GM12891 (cell line): Measurements from ENCODE around the gene CFAP410.

Experiments
- DNase-seq: peaks from one replicate; pipeline ENCODE4 v3.0.0; 2011; ENCODE audit warnings: low spot score; ENCODE audit not compliant: insufficient read length
- FAIRE-seq: peaks from 2 replicates; lab custom pipeline; 2011; peaks lifted over from hg19 to GRCh38; lab: Jason Lieb, UNC
- PAX5 ChIP-seq: IDR thresholded peaks from 2 replicates; pipeline ENCODE4 v1.6.1; 2011; ENCODE audit warnings: low read length, moderate library complexity, mild to moderate bottlenecking; ENCODE audit not compliant: insufficient read depth, severe bottlenecking
- POLR2A ChIP-seq: IDR thresholded peaks from 2 replicates; pipeline ENCODE4 v1.6.1; 2011; ENCODE audit warnings: low read depth, low read length, control low read depth
- POLR2AphosphoS5 ChIP-seq: IDR thresholded peaks from 2 replicates; pipeline ENCODE4 v1.6.1; 2011; ENCODE audit warnings: low read depth, low read length, control low read depth
- POU2F2 ChIP-seq: IDR thresholded peaks from 2 replicates; pipeline ENCODE4 v1.6.1; 2011; ENCODE audit warnings: low read depth, mild to moderate bottlenecking, control low read depth, low read length, moderate library complexity
- SPI1 ChIP-seq: IDR thresholded peaks from 2 replicates; pipeline ENCODE4 v1.6.1; 2011; ENCODE audit warnings: low read depth, low read length, control low read depth
- TAF1 ChIP-seq: IDR thresholded peaks from 2 replicates; pipeline ENCODE4 v1.6.1; 2011; ENCODE audit warnings: low read depth, low read length, control low read depth

CFAP410 gene

DNA sequence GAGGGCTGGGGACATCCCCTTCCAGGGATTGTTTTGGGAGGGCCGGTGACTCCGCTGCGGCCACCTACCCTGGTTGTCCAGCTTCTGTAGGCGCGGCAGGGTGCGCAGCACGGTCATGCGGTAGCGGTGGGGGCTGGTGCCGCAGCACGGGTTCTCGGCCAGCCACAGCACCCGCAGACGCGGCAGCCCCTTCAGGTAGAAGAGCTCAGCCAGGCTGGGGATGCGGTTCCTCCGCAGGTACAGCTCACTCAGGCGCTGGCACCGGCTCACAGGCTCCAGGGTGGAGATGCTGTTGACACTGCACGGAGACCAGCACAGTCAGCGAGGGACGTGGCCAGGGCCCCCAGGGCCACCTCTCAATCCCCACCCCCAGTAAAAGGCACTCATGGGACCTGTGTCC, 6.2 kb downstream of the CFAP410 start:
- DNase-seq: no peak
- FAIRE-seq: no peak

DNA sequence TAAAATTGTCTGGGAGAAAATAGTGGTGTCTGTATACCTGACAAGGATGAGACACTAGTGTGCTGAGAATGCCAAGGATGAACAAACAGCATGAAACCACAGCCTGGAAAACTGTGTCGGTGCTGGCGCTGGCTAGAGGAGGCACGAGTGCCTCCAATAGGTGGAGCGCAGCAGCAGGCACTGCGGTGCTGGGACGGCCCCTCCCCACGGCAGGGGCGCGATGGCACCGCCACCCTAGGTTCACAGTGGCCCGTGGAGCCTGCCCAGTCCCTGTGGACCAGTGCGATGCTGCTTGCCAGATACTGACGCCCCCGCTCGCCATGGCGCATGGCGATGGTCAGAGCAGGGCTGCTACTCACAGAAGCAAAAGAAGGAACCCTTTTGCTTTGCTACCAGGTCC, 6.8 kb downstream of the CFAP410 start:
- DNase-seq: no peak
- TF ChIP-seq POU2F2 (no peak), PAX5 (no peak), TAF1 (no peak), POLR2A (no peak), POLR2AphosphoS5 (no peak), SPI1 (no peak)
- FAIRE-seq: no peak

More for the DNA sequence above, 6.2 kb downstream of the CFAP410 start:
- no peak for TF ChIP-seq PAX5
- TF ChIP-seq TAF1: no peak
- TF ChIP-seq POLR2AphosphoS5: peak; percentile 13; the same call in 1 of the 2 replicates
- no peak for TF ChIP-seq SPI1
- no peak for TF ChIP-seq POLR2A
- TF ChIP-seq POU2F2: no peak

DNA sequence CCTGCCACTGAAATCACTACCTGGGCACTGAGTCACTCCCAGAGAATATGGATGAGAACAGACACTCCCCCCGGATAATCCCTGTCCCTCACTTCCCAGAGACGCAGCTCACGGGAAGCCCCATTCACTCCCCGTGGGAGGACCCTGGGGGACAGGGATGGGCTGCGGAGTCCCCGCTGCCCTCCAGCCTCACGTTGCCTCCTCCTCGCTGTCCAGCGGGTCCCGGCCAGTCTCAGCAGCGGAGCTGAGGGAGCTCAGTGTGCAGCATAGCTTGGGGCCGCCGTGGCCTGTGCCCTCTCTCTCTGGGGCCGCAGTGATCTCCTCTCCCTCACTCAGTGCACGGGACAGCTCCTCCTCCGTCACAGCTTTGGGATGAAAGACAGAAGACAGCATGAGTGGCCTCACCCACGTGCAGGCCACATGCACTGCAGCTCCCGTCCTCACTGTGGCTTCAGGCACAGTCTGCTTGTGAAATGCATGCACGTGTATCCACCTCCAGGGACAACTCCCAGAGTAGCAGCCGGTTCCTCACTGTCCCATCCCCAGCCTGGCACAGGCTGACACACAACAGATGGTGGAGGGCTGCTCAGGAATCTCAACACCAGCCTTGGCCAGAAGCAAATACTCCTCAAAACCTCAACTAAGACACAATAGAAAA, 7.4 kb downstream of the CFAP410 start:
- DNase-seq (no peak), FAIRE-seq (no peak)
- TF ChIP-seq POLR2A: no peak
- no peak for TF ChIP-seq TAF1
- TF ChIP-seq POLR2AphosphoS5: peak; percentile 48
- no peak for TF ChIP-seq POU2F2
- TF ChIP-seq SPI1: no peak
- no peak for TF ChIP-seq PAX5

DNA sequence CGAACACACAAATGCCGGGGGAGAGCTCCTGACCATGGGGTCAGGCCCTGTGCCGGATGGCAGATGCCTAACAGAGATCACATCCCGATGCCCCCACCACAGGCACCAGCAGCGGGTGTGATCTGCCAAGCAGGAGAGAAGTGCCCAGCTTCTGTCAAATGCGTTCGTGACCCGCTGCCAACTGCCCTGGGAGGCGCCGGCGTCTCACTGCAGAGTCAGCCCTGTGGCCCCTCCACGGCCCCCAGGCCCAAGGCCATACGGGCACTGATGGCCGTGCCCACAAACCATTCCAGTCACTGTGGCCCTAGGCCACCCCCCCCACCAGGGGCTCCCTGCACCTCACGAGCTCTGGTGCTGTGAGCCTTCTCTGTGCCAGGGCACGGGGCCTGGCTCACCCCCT, 8.0 kb downstream of the CFAP410 start:
- DNase-seq (no peak), FAIRE-seq (no peak)
- TF ChIP-seq POLR2AphosphoS5 (peak; percentile 28; the same call in 1 of the 2 replicates), SPI1 (no peak)

DNA sequence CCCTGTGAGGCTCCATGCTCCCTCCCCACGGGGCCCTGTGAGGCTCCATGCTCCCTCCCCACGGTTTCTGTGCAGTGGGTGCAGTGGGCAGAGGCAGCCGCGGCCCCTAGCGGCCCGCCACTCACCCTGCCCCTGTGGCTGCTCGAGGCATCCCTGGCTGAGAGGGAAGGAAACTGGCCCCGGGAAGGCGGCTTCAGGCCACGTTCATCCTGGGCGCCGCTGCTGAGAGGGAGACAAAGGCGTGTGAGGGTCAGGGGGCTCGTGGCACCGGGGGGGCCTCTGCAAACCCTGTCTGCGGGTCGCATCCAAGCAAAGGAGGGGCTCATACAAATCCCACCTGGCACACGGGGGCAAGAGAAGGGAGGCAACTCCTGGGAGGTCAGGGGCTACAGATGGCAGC, 8.5 kb downstream of the CFAP410 start:
- no peak for TF ChIP-seq POLR2A
- no peak for TF ChIP-seq TAF1
- TF ChIP-seq POU2F2: no peak
- no peak for TF ChIP-seq PAX5
- no peak for TF ChIP-seq POLR2AphosphoS5
- FAIRE-seq (no peak), DNase-seq (no peak)

DNA sequence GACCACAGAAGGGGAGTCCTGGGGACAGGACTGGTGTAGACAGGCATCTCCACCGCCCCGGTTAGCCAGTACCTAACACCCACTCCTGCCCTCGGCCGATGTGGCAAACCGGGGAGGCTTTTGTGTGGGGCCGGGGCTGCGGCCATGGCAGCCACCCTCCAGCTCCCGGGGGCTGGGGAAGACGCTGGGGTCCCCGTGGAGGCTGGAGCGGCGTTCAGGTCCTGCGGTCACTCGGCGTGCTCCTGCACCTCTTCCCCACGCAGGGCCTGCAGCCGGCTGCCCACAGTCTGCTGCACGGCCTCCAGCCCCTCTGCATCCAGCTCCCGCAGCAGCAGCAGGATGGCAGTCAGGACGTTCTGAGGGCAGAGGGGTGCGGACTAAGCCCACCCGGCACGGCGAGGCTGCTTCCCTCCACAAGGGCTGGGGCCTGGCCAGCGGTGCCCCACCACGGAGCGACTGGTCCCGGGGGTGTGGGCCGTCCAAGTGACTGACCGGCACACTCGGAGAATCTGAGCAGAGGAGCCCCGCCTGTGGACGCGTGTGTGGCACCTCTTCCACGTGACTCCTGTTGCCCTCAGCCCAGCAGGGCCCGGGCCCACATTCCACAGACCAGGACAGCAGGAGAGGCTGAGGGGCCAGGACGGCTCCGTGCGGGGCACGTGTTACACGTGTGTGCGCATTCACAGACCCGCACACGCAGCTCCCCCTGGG, 9.1 kb downstream of the CFAP410 start:
- no peak for FAIRE-seq
- TF ChIP-seq POLR2A (peak; percentile 16; the same call in 1 of the 2 replicates), POLR2AphosphoS5 (peak; percentile 14; the same call in 1 of the 2 replicates), SPI1 (no peak), POU2F2 (no peak), PAX5 (no peak), TAF1 (no peak)
- no peak for DNase-seq

DNA sequence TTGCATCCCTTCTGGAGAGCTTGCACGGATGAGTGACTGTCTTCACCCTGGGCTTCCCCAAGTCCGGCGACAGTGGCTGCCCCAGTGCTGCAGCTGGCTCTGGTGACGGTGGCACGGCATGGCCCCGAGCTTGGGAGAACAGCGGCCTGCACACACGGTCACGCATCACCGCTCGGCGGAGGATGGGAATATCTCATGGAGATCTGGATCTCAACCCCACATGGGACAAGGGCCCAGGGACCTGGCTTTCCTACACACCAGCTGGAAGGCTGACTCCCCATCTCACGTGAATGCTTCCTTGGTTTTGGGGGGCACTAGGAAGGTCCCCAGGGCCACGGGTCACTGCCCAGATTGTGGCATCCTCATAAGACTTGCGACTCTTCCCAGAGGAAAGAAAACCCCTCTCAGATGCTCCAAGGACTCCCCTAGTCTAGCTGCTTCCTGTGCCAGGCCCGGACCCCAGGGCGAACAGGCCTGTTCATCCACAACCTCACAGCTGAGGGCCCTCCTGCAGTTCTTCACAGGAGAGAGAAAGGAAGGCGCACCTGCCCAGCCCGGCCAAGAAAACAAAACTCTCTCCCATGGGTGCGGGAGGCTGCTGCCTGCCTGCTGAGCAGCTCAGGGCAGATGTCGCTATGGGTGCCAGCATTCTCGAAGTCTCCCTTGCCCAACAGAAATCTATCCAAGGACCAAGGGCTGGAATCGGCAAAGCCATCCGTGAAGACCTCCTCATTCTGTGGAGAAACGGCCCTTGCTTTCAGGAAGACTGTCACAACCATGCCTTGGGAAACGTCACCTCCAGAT, 9.9 kb downstream of the CFAP410 start:
- TF ChIP-seq POU2F2 (no peak; the same call in 1 of the 2 replicates), POLR2AphosphoS5 (peak; percentile 40; the same call in 1 of the 2 replicates), POLR2A (peak; percentile 67), PAX5 (no peak), TAF1 (no peak)
- no peak for FAIRE-seq

DNA sequence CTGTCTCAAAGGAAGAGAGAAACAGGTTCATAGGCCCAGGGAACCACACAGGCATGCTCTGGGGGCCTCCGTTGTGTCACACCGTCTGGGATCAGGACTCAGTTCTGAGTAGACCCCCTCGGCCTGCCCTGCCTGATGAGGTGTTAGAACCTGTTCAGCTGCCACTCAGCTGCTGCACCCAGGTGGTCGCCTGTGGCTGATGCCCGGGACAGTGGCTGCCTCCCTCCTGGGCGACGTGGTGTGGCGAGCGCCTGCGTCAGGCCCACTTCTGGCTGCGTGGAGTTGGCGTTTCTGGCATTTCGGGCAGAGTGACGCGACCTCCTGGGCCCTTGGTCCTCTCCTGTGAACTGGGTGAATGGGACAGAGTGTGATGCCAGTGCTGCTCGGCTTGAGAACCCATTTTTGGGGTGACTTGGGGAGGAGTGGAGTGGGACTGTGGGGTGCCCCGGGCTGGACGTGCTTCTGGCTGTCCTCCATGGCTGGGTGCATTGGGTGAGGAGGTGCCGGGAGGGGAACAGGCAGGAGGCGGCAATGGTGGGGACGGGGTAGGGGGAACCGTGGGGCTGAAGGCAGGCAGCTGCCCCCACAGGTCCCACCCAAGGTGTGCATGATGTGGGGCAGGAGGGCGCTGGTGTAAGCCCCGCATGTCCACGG, 10.8 kb downstream of the CFAP410 start:
- TF ChIP-seq POLR2AphosphoS5: peak; percentile 25; the same call in 1 of the 2 replicates
- TF ChIP-seq SPI1: no peak
- TF ChIP-seq PAX5: no peak
- DNase-seq (no peak), FAIRE-seq (no peak)

More for the DNA sequence above, 9.9 kb downstream of the CFAP410 start:
- no peak for DNase-seq

DNA sequence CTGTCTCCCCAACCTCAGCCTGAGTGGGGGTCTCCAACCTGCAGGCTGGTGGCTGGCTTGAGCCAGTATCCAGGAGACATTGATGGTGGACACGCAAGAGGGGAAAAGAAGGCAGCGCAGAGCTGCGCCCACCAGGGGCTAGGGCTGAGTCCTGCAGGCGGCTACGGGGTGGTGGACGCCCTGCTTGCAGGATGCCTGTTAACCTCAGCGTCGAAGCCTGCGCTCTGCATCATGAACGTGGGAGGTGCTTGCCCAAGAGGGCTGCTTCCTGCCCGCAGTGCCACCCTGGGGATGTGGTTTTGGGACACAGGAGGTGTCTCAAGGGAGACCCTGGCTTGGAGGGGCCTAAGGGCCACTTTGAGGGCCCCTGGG, 11.6 kb downstream of the CFAP410 start:
- peak; percentile 15; the same call in 1 of the 2 replicates for TF ChIP-seq POLR2A
- no peak for TF ChIP-seq SPI1
- FAIRE-seq (no peak), DNase-seq (no peak)
